HFFc6 (cell line): ENCODE data around the gene RASGRF2. TPM values are rescaled to one million over a fixed set of nuclear protein-coding genes. Genes with fewer than 3 reads are reported as not detected.
"Not testable (repeated sequence)": the region's sequence is repeated elsewhere in the genome, so short reads cannot be mapped to it uniquely, and the experiment has no call there.

Experiments used
- DNase-seq: peaks from one replicate; pipeline ENCODE4 v3.0.0-alpha.2; 2018
- H3K27ac Mint-ChIP-seq: 2 replicates; pipeline ENCODE4 v1.8.0; 2020; ENCODE audit warnings: mild to moderate bottlenecking, mixed read lengths
- H3K27me3 Mint-ChIP-seq: 2 replicates; pipeline ENCODE4 v1.8.0; 2021; ENCODE audit warnings: mild to moderate bottlenecking, moderate library complexity, mixed read lengths; ENCODE audit not compliant: insufficient read depth
- H3K36me3 Mint-ChIP-seq: 2 replicates; pipeline ENCODE4 v1.8.0; 2021; ENCODE audit warnings: low read depth, mixed read lengths
- H3K4me1 Mint-ChIP-seq: 2 replicates; pipeline ENCODE4 v1.8.0; 2020; ENCODE audit warnings: low read depth, mixed read lengths
- H3K4me3 Mint-ChIP-seq: 2 replicates; pipeline ENCODE4 v1.8.0; 2020; ENCODE audit warnings: mild to moderate bottlenecking, moderate library complexity, mixed read lengths
- H3K9me3 Mint-ChIP-seq: 2 replicates; pipeline ENCODE4 v1.8.0; 2020; ENCODE audit warnings: mild to moderate bottlenecking, mixed read lengths
- CTCF ChIP-seq: fragments of 200-600 bp; sonication (generic); IDR thresholded peaks from 2 replicates; pipeline ENCODE4 v1.5.0; 2021; ENCODE audit warnings: antibody characterized with exemption, mild to moderate bottlenecking
- total RNA-seq, 6 experiments: library from RNA; stranded (reverse); fragmentation: NEBNext Ultra II Directional; extraction: Animal tissue kit (Norgen Biotek cat#: 25700); gene quantifications; 2 replicates in 1 of 6; 3 replicates in 5 of 6; pipeline ENCODE4 v1.2.3, GENCODE V29; 2021

The RASGRF2 gene
- total RNA-seq, 6 experiments from 2014 or later, result 0.21 to 0.97 (median 0.69) TPM

DNA sequence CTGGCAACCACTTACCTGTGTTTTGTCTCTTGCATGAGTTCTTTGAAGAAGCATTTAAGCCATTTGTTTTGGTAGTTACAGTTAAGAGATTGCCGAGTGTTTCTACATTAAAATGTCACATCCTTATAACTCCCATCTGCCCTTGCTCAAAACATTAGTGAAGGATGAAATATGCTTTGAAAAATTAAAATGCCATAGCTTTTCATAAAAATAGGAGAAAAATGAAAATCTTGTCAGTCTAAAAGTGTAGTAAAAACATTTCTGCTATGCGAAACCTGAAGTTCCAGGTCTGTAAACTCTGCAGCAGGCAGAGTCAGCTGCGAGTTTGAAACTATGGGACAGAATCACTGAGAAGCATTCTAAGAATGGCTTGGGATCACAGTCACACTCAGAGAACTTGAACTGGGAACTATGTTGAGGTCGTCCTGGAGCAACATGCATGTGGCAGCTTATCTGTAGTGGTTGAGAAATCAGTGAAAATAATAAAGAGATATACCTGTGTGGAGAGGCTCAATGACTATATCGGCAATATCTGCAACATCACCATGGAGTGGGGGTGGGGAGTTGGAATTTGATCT is 67.4 kb downstream of the RASGRF2 start:
- peaks cover 10% of the 10 kb centered on the region; the same call in 1 of the 2 replicates for H3K9me3 Mint-ChIP-seq
- no peak overlapping the region for H3K27ac Mint-ChIP-seq
- no peak for TF ChIP-seq CTCF
- H3K4me3 Mint-ChIP-seq, result no peak overlapping the region
- H3K4me1 Mint-ChIP-seq, result no peaks in the 10 kb centered on the region
- H3K36me3 Mint-ChIP-seq, result no peaks in the 10 kb centered on the region
- no peak for DNase-seq
- peaks cover 12% of the 10 kb centered on the region for H3K27me3 Mint-ChIP-seq

GRCh38 chr5:81028888-81029287 is 68.7 kb downstream of the RASGRF2 start:
- peaks cover 12% of the 10 kb centered on the region for H3K27me3 Mint-ChIP-seq
- H3K9me3 Mint-ChIP-seq, H3K27ac Mint-ChIP-seq, DNase-seq, H3K4me3 Mint-ChIP-seq, H3K36me3 Mint-ChIP-seq, H3K4me1 Mint-ChIP-seq: not testable (repeated sequence)

GRCh38 chr5:81029736-81030135 is 69.6 kb downstream of the RASGRF2 start:
- not testable (repeated sequence) for H3K9me3 Mint-ChIP-seq, H3K27ac Mint-ChIP-seq, DNase-seq, H3K4me3 Mint-ChIP-seq, H3K4me1 Mint-ChIP-seq, H3K36me3 Mint-ChIP-seq
- H3K27me3 Mint-ChIP-seq, result peaks cover 12% of the 10 kb centered on the region

- not testable (repeated sequence) for H3K4me1 Mint-ChIP-seq, DNase-seq, H3K9me3 Mint-ChIP-seq, H3K36me3 Mint-ChIP-seq, H3K4me3 Mint-ChIP-seq, H3K27ac Mint-ChIP-seq
- peaks cover 12% of the 10 kb centered on the region; the same call in 1 of the 2 replicates for H3K27me3 Mint-ChIP-seq
Observed at GRCh38 chr5:81030236-81031034, 70.3 kb downstream of the RASGRF2 start.

DNA sequence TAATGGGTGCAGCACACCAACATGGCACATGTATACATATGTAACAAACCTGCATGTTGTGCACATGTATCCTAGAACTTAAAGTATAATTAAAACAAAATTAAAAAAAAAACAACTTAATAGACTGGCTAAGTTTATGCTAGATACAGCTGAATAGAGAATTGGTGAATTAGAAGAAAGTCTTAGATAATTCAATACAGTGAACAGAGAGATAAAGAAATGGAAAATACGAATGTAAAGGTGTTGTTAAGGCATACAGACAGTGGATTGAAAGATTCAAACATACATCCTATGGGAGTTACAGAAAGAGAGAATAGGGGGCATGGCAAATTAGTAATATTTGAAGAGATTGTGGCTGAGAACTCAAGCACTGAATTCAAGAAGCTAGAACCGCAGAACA is 75.4 kb downstream of the RASGRF2 start:
- no peak for TF ChIP-seq CTCF
- Mint-ChIP-seq H3K9me3 (peaks cover 4% of the 10 kb centered on the region; the same call in 1 of the 2 replicates), H3K27me3 (peaks cover 5% of the 10 kb centered on the region; the same call in 1 of the 2 replicates), H3K27ac (no peak overlapping the region), H3K36me3 (no peaks in the 10 kb centered on the region), H3K4me3 (no peak overlapping the region), H3K4me1 (no peaks in the 10 kb centered on the region)
- DNase-seq, result no peak

DNA sequence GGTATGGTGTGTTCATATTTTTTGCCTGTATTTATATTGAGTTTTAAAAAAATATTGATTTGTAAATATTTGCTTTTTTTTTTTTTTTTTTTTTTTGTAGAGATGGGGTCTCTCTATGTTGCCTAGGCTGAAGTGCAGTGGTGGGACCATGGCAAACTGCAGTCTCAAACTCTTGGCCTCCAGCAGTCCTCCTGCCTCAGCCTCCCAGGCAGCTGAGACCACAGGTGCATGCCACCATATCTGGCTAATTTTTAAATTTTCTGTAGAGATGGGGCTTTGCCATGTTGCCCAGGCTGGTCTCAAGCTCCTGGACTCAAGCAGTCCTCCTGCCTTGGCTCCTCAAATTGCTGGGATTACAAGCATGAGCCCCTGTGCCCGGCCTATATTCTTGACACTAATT is 78.3 kb downstream of the RASGRF2 start:
- DNase-seq, result no peak
- Mint-ChIP-seq H3K4me3 (no peak overlapping the region), H3K36me3 (no peaks in the 10 kb centered on the region), H3K4me1 (no peaks in the 10 kb centered on the region), H3K9me3 (no peaks in the 10 kb centered on the region), H3K27ac (no peak overlapping the region), H3K27me3 (no peaks in the 10 kb centered on the region; the same call in 1 of the 2 replicates)
- no peak for TF ChIP-seq CTCF

- DNase-seq, result no peak
- Mint-ChIP-seq H3K9me3 (no peaks in the 10 kb centered on the region), H3K36me3 (no peaks in the 10 kb centered on the region), H3K27ac (no peak overlapping the region), H3K4me1 (no peaks in the 10 kb centered on the region), H3K27me3 (peaks cover 5% of the 10 kb centered on the region), H3K4me3 (no peak overlapping the region)
- no peak for TF ChIP-seq CTCF
Observed at GRCh38 chr5:81044868-81045267, 84.7 kb downstream of the RASGRF2 start.
